Measurements from ENCODE around the gene DIS3. TPM values are rescaled to one million over a fixed set of nuclear protein-coding genes. Genes with fewer than 3 reads are reported as not detected.

The DIS3 gene, protein sequence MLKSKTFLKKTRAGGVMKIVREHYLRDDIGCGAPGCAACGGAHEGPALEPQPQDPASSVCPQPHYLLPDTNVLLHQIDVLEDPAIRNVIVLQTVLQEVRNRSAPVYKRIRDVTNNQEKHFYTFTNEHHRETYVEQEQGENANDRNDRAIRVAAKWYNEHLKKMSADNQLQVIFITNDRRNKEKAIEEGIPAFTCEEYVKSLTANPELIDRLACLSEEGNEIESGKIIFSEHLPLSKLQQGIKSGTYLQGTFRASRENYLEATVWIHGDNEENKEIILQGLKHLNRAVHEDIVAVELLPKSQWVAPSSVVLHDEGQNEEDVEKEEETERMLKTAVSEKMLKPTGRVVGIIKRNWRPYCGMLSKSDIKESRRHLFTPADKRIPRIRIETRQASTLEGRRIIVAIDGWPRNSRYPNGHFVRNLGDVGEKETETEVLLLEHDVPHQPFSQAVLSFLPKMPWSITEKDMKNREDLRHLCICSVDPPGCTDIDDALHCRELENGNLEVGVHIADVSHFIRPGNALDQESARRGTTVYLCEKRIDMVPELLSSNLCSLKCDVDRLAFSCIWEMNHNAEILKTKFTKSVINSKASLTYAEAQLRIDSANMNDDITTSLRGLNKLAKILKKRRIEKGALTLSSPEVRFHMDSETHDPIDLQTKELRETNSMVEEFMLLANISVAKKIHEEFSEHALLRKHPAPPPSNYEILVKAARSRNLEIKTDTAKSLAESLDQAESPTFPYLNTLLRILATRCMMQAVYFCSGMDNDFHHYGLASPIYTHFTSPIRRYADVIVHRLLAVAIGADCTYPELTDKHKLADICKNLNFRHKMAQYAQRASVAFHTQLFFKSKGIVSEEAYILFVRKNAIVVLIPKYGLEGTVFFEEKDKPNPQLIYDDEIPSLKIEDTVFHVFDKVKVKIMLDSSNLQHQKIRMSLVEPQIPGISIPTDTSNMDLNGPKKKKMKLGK
- 12.2 to 22.6 TPM (median 20.3 TPM) in 5 replicates for total RNA-seq (2022; extraction: Qiagen RNA extraction; ENCODE audit: low read depth)

DNA sequence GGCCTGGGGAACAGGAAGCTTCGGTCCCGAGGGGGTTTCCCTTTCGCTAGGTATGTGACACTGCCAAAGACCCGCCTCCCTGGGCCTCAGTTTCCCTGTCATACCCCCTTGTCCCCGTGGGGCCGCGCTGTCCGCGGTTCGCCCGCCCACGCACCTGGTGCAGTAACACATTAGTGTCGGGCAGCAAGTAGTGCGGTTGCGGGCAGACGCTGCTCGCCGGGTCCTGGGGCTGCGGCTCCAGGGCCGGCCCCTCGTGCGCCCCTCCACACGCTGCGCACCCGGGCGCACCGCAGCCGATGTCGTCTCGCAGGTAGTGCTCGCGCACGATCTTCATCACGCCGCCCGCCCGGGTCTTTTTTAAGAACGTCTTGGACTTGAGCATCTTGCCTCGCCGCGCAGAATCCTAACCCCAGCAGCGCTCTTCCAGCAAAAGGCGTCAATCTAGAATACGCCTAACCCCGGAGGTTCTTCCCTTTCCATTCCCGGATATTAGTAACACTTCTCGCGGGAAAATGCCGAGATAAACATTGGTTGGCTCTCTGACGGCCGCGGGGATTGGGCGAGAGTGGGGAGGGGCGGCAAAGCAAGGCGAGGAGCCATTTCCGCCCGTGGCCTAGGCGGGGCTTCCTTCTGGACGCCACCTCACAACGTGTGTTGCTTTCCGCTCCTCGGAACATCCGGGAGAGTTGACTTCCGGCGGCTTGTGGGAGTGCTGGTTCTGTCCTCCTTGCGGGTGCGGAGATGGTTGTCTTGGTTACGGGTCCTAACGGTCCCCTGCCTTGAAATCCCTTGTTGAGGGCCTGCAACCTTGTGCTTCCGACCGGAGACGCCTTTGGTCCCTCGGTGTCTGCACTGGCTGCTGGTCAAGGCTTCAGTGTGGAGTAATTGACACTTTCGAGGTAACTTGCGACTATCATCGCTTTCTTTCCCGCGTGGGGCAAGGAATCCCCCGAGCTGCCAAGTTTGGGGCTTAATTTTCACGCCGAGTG lies at the start of gene DIS3, which contains the start of gene PIBF1:
DIS3 (minus strand) TSS at position 450 of the 989 bp plus-strand sequence; CDS start at position 382, 68 bp downstream.
PIBF1 (plus strand) TSS at position 683 of the 989 bp plus-strand sequence. CDS start 1,337 bp downstream, outside the sequence.

DNA sequence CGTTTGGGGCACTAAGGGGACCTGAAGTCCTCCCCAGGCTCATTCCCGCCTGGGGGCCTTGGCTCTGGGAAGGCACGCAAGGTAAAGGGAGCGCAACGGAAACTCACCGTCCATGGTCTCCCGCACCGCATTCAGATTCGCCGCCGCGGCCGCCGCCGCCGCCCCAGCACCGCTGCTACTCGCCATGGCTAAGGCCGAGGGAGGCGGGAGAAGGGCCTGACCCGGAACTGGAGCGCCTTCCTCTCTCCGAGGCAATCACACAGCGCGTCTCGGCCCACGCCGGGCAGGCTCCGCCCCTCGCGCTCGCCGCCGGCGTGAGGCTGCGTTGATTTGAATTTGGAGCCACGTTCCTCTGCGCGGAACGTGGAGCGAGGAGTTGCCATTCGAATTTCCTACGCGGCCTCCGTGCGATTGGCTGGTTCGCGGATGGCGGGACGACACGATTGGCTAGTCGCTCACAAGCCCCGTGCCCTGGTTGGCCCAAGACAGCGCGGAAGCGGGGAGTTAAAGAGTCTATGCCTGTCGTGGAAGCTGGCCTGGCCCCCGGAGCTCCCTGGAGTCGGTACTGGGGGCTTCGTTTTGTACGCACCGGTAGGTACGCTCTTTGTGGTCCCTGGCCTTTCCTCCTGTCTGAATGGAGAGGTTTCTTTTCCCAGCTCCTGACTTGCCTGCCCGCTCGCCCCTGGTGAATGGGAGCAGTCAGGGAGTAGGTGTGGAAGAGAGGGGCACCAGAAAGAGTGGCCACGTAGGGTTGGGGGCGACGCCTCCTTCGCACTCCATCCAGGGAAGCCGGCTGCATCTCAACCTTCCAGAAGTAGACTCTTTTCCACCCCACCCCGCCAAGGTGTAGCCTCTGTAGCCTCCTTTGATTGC lies 54.0 kb downstream of the DIS3 start, which contains the start of the genes BORA and MZT1:
BORA (plus strand) TSS at position 507 of the 873 bp plus-strand sequence. CDS start 1,018 bp downstream, outside the sequence.
MZT1 (minus strand) TSS at position 213 of the 873 bp plus-strand sequence; CDS start at position 186, 27 bp downstream.

Other genes with a start within 250 kb of the DIS3 start
- 4.6 to 15.3 TPM (median 12.0 TPM) in 5 replicates for gene MZT1, start 54.3 kb downstream of the DIS3 start, total RNA-seq (2022; extraction: Qiagen RNA extraction; ENCODE audit: low read depth)
- 7.4 to 9.9 TPM (median 7.9 TPM) in 5 replicates for gene BORA, start 54.0 kb downstream of the DIS3 start, total RNA-seq (2022; extraction: Qiagen RNA extraction; ENCODE audit: low read depth)
- gene PIBF1, start 233 bp upstream of the DIS3 start, total RNA-seq (2022; extraction: Qiagen RNA extraction; ENCODE audit: low read depth) = 2.7 to 5.8 TPM (median 5.4 TPM) in 5 replicates